PC-9 (cell line): ENCODE data around the gene PGM2.

Source experiments
- CTCF ChIP-seq: fragments of 200-600 bp; sonication (generic); conservative IDR thresholded peaks from 2 replicates; pipeline ENCODE4 v1.6.1; 2017; ENCODE audit warnings: mixed run types, antibody characterized with exemption, mild to moderate bottlenecking, moderate library complexity
- EZH2 ChIP-seq: fragments of 200-600 bp; sonication (generic); IDR thresholded peaks from 2 replicates; pipeline ENCODE4 v1.8.0; 2017; ENCODE audit warnings: antibody characterized with exemption, low read depth

- no peak for TF ChIP-seq CTCF
- no peak for TF ChIP-seq EZH2
These were observed 4.4 kb upstream of the PGM2 start for GRCh38 chr4:37821953-37822605.
